ENCODE results near the gene MIA2. TPM values are rescaled to one million over a fixed set of nuclear protein-coding genes. Genes with fewer than 3 reads are reported as not detected.

MIA2 gene
- total RNA-seq, 4 donors from 2014 or later = 13.6 to 30.9 (median 20.7) TPM

DNA sequence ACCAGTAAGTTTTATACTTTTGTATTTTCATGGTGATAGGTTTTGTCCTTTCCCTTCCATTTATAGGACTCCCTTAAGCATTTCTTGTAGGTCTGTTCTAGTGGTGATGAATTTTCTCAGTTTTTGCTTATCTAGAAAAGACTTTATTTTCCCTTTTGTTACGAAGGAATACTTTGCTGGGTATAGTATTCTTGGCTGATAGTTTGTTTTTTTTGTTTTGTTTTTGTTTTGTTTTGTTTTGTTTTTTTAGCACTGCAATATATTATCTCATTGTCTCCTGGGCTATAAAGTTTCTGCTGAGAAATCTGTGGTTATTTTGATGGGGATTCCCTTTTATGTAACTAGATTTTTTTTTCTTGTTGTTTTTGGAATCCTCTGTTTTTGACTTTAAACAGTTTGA lies 130.8 kb downstream of the MIA2 start:
- DNase-seq (no peak), ATAC-seq (no peak)
- in situ Hi-C loops (cut with MboI; ENCODE audit: low sequenced_read_pairs in 4 of 4) (no loop called here), intact Hi-C loops (cut with DNase I; ENCODE audit: low total_unique reads) (loop anchor here (5.0 kb wide), 1 partner anchor 68 kb away; the partner anchor contains the start of gene FBXO33)
- Histone ChIP-seq H3K36me3 (peaks cover 0 to 4% of the 10 kb centered on the region in 2 donors), H3K27ac (no peak overlapping the region), H3K4me3 (no peak overlapping the region), H3K4me1 (peaks cover 22% of the 10 kb centered on the region in 2 donors), H3K27me3 (no peaks in the 10 kb centered on the region), H3K9me3 (peaks cover 0 to 8% (median 0%) of the 10 kb centered on the region in 3 donors)
- TF ChIP-seq, protein P1, sequence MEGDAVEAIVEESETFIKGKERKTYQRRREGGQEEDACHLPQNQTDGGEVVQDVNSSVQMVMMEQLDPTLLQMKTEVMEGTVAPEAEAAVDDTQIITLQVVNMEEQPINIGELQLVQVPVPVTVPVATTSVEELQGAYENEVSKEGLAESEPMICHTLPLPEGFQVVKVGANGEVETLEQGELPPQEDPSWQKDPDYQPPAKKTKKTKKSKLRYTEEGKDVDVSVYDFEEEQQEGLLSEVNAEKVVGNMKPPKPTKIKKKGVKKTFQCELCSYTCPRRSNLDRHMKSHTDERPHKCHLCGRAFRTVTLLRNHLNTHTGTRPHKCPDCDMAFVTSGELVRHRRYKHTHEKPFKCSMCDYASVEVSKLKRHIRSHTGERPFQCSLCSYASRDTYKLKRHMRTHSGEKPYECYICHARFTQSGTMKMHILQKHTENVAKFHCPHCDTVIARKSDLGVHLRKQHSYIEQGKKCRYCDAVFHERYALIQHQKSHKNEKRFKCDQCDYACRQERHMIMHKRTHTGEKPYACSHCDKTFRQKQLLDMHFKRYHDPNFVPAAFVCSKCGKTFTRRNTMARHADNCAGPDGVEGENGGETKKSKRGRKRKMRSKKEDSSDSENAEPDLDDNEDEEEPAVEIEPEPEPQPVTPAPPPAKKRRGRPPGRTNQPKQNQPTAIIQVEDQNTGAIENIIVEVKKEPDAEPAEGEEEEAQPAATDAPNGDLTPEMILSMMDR (IDR thresholded peaks at IDR 0.05 in 4 of 5, conservative IDR thresholded peaks at IDR 0.05 in 1 of 5) = no peak
- no peak for TF ChIP-seq POLR2A (IDR thresholded peaks at IDR 0.05)

DNA sequence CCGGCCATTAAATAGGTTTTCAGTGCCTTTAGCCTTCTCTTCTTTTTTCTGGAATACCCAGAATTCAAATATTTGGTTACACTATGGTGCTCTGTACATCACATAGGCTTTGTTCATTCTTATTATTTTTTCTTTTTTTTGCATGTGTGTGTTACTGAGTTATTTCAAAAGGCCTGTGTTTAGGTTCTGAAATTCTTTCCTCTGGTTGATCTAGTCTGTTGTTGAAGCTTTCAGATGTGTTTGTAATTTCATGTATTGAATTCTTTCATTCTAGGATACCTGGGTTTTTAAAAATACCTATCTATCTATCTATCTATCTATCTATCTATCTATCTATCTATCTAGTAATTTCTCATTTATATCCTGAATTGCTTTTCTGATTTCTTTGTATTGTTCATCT lies 131.6 kb downstream of the MIA2 start:
- DNase-seq (no peak), ATAC-seq (no peak)
- in situ Hi-C loops (cut with MboI; ENCODE audit: low sequenced_read_pairs in 4 of 4) (no loop called here), intact Hi-C loops (cut with DNase I; ENCODE audit: low total_unique reads) (loop anchor here (5.0 kb wide), 3 partner anchors 98 to 193 kb away; partner anchors contain the start of genes MIA2 and TRAPPC6B)
- H3K27me3 ChIP-seq = no peaks in the 10 kb centered on the region
- H3K4me1 ChIP-seq = peaks cover 22 to 23% of the 10 kb centered on the region in 2 donors
- peaks cover 0 to 8% (median 0%) of the 10 kb centered on the region in 3 donors for H3K9me3 ChIP-seq
- H3K36me3 ChIP-seq = peaks cover 0 to 4% of the 10 kb centered on the region in 2 donors
- no peak for TF ChIP-seq POLR2A (IDR thresholded peaks at IDR 0.05)
- TF ChIP-seq, protein P1 (IDR thresholded peaks at IDR 0.05 in 4 of 5, conservative IDR thresholded peaks at IDR 0.05 in 1 of 5) = no peak
- H3K27ac ChIP-seq = no peak overlapping the region
- no peak overlapping the region for H3K4me3 ChIP-seq

DNA sequence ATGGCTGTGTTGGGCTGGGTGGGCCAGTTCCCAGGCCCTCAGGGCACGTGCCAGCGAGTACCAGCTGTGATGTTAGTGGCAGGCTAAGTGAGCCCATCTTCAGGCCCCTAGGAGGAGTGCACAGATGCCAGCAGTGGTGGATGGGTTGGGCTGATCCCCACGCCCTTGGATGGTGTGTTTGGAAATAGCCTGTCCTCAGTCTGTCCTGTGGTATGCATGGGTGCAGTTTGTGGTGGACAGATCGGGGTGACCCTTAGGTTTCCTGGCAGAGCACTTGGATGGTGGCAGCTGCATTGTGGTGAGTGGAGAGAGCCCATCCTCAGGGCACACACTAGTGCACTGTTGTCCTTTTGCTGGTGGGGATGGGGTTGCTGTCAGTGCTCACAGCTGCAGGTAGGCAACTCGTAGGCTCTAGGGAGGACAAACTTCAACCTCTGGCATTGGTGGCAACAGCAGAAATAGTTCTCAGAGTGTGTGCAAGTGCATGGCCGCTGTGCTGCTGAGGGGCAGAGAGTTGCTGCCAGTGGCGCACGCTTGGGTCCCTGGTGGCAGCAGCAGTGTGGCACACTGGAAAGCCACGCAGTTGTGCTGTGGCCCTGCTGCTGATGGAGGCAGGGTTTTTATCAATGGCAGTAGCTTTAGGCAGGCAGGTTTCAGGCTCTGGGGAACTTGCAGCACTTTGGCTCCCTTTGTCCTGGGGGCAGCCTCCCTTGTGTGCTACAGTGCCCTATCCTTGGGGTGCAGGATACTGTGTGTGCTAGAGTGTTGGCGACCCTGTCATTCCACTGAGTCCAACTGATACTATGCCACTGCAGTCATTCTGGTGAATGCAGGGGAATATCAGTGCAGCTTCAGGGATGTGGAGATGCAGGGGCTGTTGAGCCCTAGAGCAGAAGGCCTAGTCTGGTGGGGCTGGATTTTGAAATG lies 133.0 kb downstream of the MIA2 start:
- DNase-seq = no peak
- TF ChIP-seq POLR2A (IDR thresholded peaks at IDR 0.05) = no peak
- TF ChIP-seq, protein P1 (IDR thresholded peaks at IDR 0.05 in 4 of 5, conservative IDR thresholded peaks at IDR 0.05 in 1 of 5) = no peak
- Histone ChIP-seq H3K9me3 (peaks cover 0 to 8% (median 0%) of the 10 kb centered on the region in 3 donors), H3K4me1 (peaks cover 22 to 23% of the 10 kb centered on the region in 2 donors), H3K4me3 (no peak overlapping the region), H3K36me3 (peaks cover 0 to 4% of the 10 kb centered on the region in 2 donors), H3K27me3 (no peaks in the 10 kb centered on the region), H3K27ac (peak overlapping the region in 2 of 4 donors; percentile 22 to 35)
- ATAC-seq = peak in 1 of 2 donors; percentile 11
- intact Hi-C loops (cut with DNase I; ENCODE audit: low total_unique reads) (loop anchor here (5.0 kb wide), 3 partner anchors 99 to 194 kb away; partner anchors contain the start of genes MIA2 and TRAPPC6B), in situ Hi-C loops (cut with MboI; ENCODE audit: low sequenced_read_pairs in 4 of 4) (no loop called here)

DNA sequence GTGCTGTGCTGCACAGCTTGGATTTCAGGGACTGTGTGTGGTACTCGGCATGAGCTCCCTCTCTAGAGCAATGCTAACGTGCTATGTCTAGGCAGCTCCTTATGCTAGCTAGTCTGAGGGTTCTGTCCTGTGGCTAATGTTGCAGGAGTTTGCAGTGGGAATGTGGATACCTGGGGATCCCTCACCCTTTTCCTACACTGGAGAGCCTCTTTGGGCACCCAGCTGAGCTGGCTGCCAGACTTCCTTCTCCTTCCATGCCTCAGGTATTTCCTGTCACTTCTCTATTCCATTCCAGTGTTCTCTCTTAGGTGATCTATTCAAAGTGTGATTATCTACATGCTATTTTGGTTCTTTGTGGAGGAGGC lies 133.7 kb downstream of the MIA2 start:
- Histone ChIP-seq H3K4me3 (no peak overlapping the region), H3K27me3 (no peaks in the 10 kb centered on the region), H3K27ac (peak overlapping the region in 1 of 4 donors; percentile 35), H3K36me3 (peaks cover 0 to 4% of the 10 kb centered on the region in 2 donors), H3K4me1 (peaks cover 16 to 23% of the 10 kb centered on the region in 2 donors), H3K9me3 (peaks cover 0 to 8% (median 0%) of the 10 kb centered on the region in 3 donors)
- intact Hi-C loops (cut with DNase I; ENCODE audit: low total_unique reads) = loop anchor here (5.0 kb wide), 3 partner anchors 100 to 195 kb away; partner anchors contain the start of genes MIA2 and TRAPPC6B
- ATAC-seq (peak; percentile 18 to 23), DNase-seq (no peak)
- in situ Hi-C loops (cut with MboI; ENCODE audit: low sequenced_read_pairs in 4 of 4) = no loop called here
- TF ChIP-seq, protein P1 (IDR thresholded peaks at IDR 0.05 in 4 of 5, conservative IDR thresholded peaks at IDR 0.05 in 1 of 5) = no peak
- no peak for TF ChIP-seq POLR2A (IDR thresholded peaks at IDR 0.05)

Data from gastrocnemius medialis (tissue), 4 donors.